CD4-positive, alpha-beta T cell (primary cell): ENCODE data around the gene CLINT1. TPM values are rescaled to one million over a fixed set of nuclear protein-coding genes. Genes with fewer than 3 reads are reported as not detected.

Experiments used
- ATAC-seq: fragments of 200-7000 bp; cut with Tn5 transposase; one replicate; pipeline ENCODE4 v1.10.0; 2022; ENCODE audit warnings: mild to moderate bottlenecking; ENCODE audit not compliant: poor library complexity
- CTCF ChIA-PET: fragments of 350-600 bp; sonication (Branson Sonifier 250); formaldehyde crosslinking; loops from one replicate; lab custom pipeline; 2021; ENCODE audit warnings: antibody characterized with exemption, inconsistent platforms; lab: Charles Lee
- POLR2A ChIA-PET: fragments of 350-600 bp; sonication (Branson Sonifier 250); formaldehyde crosslinking; loops from one replicate; lab custom pipeline; 2021; ENCODE audit warnings: antibody characterized with exemption, inconsistent platforms; lab: Charles Lee
- DNase-seq, 14 experiments: peaks; one replicate each; pipeline ENCODE4 v3.0.0-alpha.2; 2013 to 2020; ENCODE audit warnings: mixed read lengths in 2 of 14
- H3K27ac ChIP-seq, 2 donors: one replicate each; pipeline versions ENCODE4 v1.5.1 to v1.7.0; 2013; ENCODE audit warnings: low read length in 2 of 2, low read depth in 1 of 2, mild to moderate bottlenecking in 1 of 2
- H3K27me3 ChIP-seq, 2 experiments: 1 replicate in 1 of 2; 2 replicates in 1 of 2; pipeline versions ENCODE4 v1.6.1 to v1.7.0; 2013; ENCODE audit warnings: low read length in 2 of 2, control low read depth in 1 of 2, mild to moderate bottlenecking in 1 of 2, moderate library complexity in 1 of 2; ENCODE audit not compliant: insufficient read depth in 2 of 2, control insufficient read depth in 1 of 2
- H3K36me3 ChIP-seq: one replicate; pipeline ENCODE4 v1.6.1; 2013; ENCODE audit warnings: low read length, control low read depth; ENCODE audit not compliant: insufficient read depth
- H3K4me1 ChIP-seq: one replicate; pipeline ENCODE4 v1.6.1; 2013; ENCODE audit warnings: low read length, control low read depth; ENCODE audit not compliant: insufficient read depth
- H3K4me3 ChIP-seq: one replicate; pipeline ENCODE4 v1.5.1; 2013; ENCODE audit warnings: mild to moderate bottlenecking, low read length, moderate library complexity
- H3K9me3 ChIP-seq, 2 experiments: 1 replicate in 1 of 2; 2 replicates in 1 of 2; pipeline versions ENCODE4 v1.6.1 to v1.7.0; 2013; ENCODE audit warnings: low read length in 2 of 2, mild to moderate bottlenecking in 2 of 2, control low read depth in 1 of 2, moderate library complexity in 1 of 2; ENCODE audit not compliant: control insufficient read depth in 1 of 2, insufficient read depth in 1 of 2
- H3K27ac Mint-ChIP-seq: one replicate; pipeline ENCODE4 v1.8.0; 2020; ENCODE audit warnings: mixed read lengths
- H3K27me3 Mint-ChIP-seq: one replicate; pipeline ENCODE4 v1.8.0; 2021; ENCODE audit warnings: mixed read lengths
- H3K36me3 Mint-ChIP-seq: one replicate; pipeline ENCODE4 v1.8.0; 2021; ENCODE audit warnings: low read depth, mixed read lengths
- H3K4me1 Mint-ChIP-seq: one replicate; pipeline ENCODE4 v1.8.0; 2021; ENCODE audit warnings: low read depth, mixed read lengths
- H3K4me3 Mint-ChIP-seq: one replicate; pipeline ENCODE4 v1.8.0; 2020; ENCODE audit warnings: mild to moderate bottlenecking, mixed read lengths
- H3K9me3 Mint-ChIP-seq: one replicate; pipeline ENCODE4 v1.8.0; 2020; ENCODE audit warnings: mixed read lengths
- CTCF ChIP-seq: fragments of 200-600 bp; IDR thresholded peaks from one replicate; pipeline ENCODE4 v1.8.0; 2022; ENCODE audit warnings: antibody characterized with exemption, mild to moderate bottlenecking
- intact Hi-C, 2 experiments: fragments of 100-400 bp; cut with DNase I in 1 of 2; cut with micrococcal nuclease in 1 of 2; formaldehyde crosslinking; loops; one replicate each; pipeline versions ENCODE4 v1.15.1 to v1.9.0; 2023 to 2025; cut with DNase I, micrococcal nuclease
- total RNA-seq, 174 experiments: library from RNA in 2 of 174; stranded (reverse) in 2 of 174; gene quantifications; one replicate each; pipeline ENCODE4 v1.2.3 and lab custom pipeline; 2021 to 2026

CLINT1 gene
- total RNA-seq, 2 experiments from 2014 or later, result 89.9 to 91.3 TPM

DNA sequence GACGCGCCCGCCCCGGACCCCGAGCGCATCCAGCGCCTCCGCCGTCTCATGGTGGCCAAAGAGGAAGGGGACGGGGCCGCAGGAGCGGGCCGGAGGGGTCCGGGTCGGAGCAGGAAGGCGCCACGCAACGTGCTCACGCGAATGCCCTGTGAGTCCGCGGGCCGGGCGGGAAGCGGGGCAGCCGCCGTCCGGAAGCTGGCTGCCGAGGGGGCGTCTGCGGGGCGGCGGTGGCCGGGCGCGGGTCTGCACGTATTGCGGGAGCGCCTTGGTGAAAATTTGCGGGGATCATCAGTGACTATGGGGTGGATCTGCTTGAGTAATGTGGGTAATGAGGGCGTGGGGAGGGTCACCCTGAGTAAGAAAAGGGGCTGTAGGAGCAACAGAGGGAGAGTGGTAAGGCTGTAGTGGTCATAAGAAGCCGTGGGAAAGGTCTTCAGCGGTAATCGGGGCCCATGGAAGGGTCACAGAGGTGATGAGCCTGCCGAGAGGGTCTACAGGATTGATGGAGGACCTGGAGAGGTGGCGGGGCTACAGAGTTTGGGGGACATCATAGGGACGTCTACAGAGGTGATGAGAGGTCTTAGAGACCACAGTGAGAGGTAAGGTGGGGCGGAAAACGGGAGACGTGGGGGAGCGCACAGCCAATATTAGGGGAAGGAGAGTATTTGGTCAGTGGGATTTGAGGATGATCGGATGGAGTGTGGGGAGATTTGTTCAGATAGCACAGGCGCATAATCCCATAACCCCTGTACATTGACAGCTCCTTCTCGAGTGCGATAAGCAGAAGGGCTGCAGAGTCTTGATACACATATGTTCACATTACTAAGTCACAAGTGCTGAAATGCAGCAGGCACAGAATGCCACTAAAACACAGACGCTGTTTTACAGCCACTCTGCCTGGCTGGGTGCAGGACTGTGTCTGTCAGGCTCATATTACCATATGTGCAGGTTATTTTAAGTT, 114.6 kb downstream of the CLINT1 start:
- no peaks in the 10 kb centered on the region for H3K27me3 ChIP-seq
- Mint-ChIP-seq H3K27me3 (no peaks in the 10 kb centered on the region), H3K4me1 (peaks cover 36% of the 10 kb centered on the region), H3K36me3 (peaks cover 14% of the 10 kb centered on the region), H3K9me3 (no peaks in the 10 kb centered on the region), H3K27ac (no peak overlapping the region), H3K4me3 (peak overlapping the region; percentile 86)
- ATAC-seq, result peak; percentile 5
- TF ChIP-seq CTCF, result no peak
- peaks cover 6% of the 10 kb centered on the region for H3K36me3 ChIP-seq
- H3K9me3 ChIP-seq, result no peaks in the 10 kb centered on the region
- ChIA-PET POLR2A (interaction anchor here (1.5 to 3.5 kb wide), 4 partner anchors 13 to 93 kb away, joined by 5 to 28 read pairs (median 8); partner anchors contain the start of genes C5orf52 and THG1L), CTCF (interaction anchor here (0.7 to 2.9 kb wide), 25 partner anchors 10 to 438 kb away, joined by 3 to 54 read pairs (median 4); partner anchors contain the start of genes CLINT1 and THG1L)
- peaks cover 20% of the 10 kb centered on the region for H3K4me1 ChIP-seq
- peak in 7 of 14 experiments; percentile 6 to 51 (median 13) for DNase-seq
- no peak overlapping the region for H3K27ac ChIP-seq
- H3K4me3 ChIP-seq, result peak overlapping the region; percentile 60
- intact Hi-C loops, result loop anchor here (5.0 kb wide), 5 partner anchors 92 to 602 kb away; partner anchors contain the start of genes SOX30 (in 2 of the 2), CLINT1 (in 1 of the 2), CYFIP2 (in 1 of the 2) and MED7 (in 1 of the 2)

- Histone ChIP-seq H3K27ac (no peak within 1 kb of the TSS), H3K4me1 (peaks cover 20% of the 10 kb centered on the region), H3K27me3 (no peaks in the 10 kb centered on the region), H3K36me3 (peaks cover 10% of the 10 kb centered on the region), H3K9me3 (no peaks in the 10 kb centered on the region), H3K4me3 (peak within 1 kb of the TSS; percentile 60)
- Mint-ChIP-seq H3K36me3 (peaks cover 19% of the 10 kb centered on the region), H3K4me3 (peak within 1 kb of the TSS; percentile 96), H3K27ac (peak within 1 kb of the TSS; percentile 68), H3K27me3 (no peaks in the 10 kb centered on the region), H3K9me3 (no peaks in the 10 kb centered on the region), H3K4me1 (peaks cover 36% of the 10 kb centered on the region)
- intact Hi-C loops, result loop anchor here (1.0 to 5.0 kb wide), 9 partner anchors 12 to 601 kb away; partner anchors contain the start of genes SOX30 (in 2 of the 2), THG1L (in 2 of the 2), CYFIP2 (in 1 of the 2) and MED7 (in 1 of the 2)
- ATAC-seq (peak; percentile 97), DNase-seq (peak; percentile 75 to 96 (median 88))
- peak; percentile 99 for TF ChIP-seq CTCF
- CTCF ChIA-PET, result interaction anchor here (0.6 to 2.9 kb wide), 34 partner anchors 11 to 1463 kb away, joined by 3 to 54 read pairs (median 4); partner anchors contain the start of genes CLINT1 and THG1L
- POLR2A ChIA-PET, result interaction anchor here (0.8 to 3.5 kb wide), 6 partner anchors 12 to 311 kb away, joined by 3 to 28 read pairs (median 6); partner anchors contain the start of genes C5orf52 and THG1L
These were observed 115.5 kb downstream of the CLINT1 start, which contains the start of gene LSM11 for GRCh38 chr5:157743163-157744050. LSM11 (plus strand) TSS chr5:157743712; CDS start chr5:157743751, 39 bp downstream.
